ENCODE results near the gene DEDD. TPM values are rescaled to one million over a fixed set of nuclear protein-coding genes. Genes with fewer than 3 reads are reported as not detected.
A peak's percentile ranks its signal among the peaks of the same experiment; 100 is the strongest.

The DEDD gene, protein sequence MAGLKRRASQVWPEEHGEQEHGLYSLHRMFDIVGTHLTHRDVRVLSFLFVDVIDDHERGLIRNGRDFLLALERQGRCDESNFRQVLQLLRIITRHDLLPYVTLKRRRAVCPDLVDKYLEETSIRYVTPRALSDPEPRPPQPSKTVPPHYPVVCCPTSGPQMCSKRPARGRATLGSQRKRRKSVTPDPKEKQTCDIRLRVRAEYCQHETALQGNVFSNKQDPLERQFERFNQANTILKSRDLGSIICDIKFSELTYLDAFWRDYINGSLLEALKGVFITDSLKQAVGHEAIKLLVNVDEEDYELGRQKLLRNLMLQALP
- 15.4 and 21.6 TPM in 2 replicates for total RNA-seq
- 40.0 and 40.3 TPM in 2 replicates for polyA plus RNA-seq
- 26.9 and 28.8 TPM in 2 replicates for polyA plus RNA-seq (2012)
- polyA minus RNA-seq (ENCODE audit: low replicate concordance) = 72.7 and 118 TPM in 2 replicates

DNA sequence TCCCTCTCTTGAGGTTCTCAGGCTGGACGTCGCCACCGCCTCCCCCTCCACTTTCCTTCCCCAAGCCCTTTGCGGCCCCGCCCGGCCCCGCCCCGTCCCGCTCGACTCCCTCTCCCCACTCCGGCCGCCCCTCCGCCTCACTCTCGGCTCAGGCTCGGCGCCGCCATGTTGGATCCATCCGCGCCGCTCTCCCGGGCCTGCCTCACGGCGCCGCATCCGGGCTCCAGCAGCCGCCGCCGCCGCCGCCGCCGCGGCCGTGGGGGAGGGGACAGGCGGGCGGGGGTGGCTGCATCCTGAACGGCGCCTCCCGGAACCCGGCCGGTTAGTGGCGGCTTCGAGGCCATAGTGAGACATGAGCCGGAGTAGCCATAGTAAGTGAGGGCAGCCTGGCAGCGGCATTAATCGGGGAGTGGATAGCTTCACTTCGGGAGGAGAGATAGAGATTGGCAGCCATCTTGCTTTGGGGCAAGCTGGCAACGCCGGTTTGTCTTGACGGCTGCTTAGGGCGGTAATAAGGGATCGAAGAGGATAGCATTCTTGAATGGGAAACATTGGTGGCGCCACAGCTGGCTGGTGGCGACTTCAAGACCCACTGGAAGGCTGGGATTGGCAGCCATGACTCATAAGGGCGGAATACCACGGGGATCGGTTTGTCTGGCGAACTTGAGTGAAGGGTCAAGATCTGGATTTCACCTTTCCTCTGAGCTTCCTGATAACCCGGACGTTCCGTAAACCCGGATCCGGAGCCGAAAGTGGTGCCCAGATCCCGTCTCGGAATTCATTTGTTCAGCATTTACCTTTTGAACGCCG, at the start of gene DEDD:
DEDD (minus strand) TSS at position 258 of the 810 bp plus-strand sequence. CDS start 8,205 bp downstream, outside the sequence.
- Histone ChIP-seq H3K27me3 (ENCODE audit: control insufficient read depth, insufficient read depth, low read length) (no peaks in the 10 kb centered on the region), H2AFZ (ENCODE audit: low read length) (peak within 1 kb of the TSS; percentile 90), H3K4me3 (replicated peaks in 1 of 4; ENCODE audit: control extremely low read depth in 1 of 4, insufficient read depth in 1 of 4, low read depth in 3 of 4, low read length in 4 of 4) (peak within 1 kb of the TSS; percentile 84 to 99 (median 94)), H3K27ac (ENCODE audit: insufficient read depth, low read length) (peak within 1 kb of the TSS; percentile 83), H3K9me3 (ENCODE audit: control insufficient read depth, insufficient read depth, low read depth, low read length) (no peaks in the 10 kb centered on the region), H3K4me1 (ENCODE audit: control insufficient read depth, extremely low read depth, insufficient read depth, low read length) (peaks cover 3% of the 10 kb centered on the region), H4K20me1 (ENCODE audit: control insufficient read depth, extremely low read depth, insufficient read depth, low read length) (no peaks in the 10 kb centered on the region), H3K36me3 (ENCODE audit: control insufficient read depth, insufficient read depth, low read length) (peaks cover 12% of the 10 kb centered on the region), H3K4me2 (ENCODE audit: extremely low read depth, insufficient read depth, low read length) (peak within 1 kb of the TSS; percentile 86), H3K79me2 (ENCODE audit: control insufficient read depth, insufficient read depth, low read length) (peaks cover 46% of the 10 kb centered on the region), H3K9ac (ENCODE audit: insufficient read depth, low read length) (peak within 1 kb of the TSS; percentile 96)
- DNase-seq (ENCODE audit: low read depth in 2 of 2) = peak; percentile 96 to 97
- no peak for TF ChIP-seq EZH2 (IDR thresholded peaks at IDR 0.05; ENCODE audit: low read length, missing control alignments)
- TF ChIP-seq, protein P1, sequence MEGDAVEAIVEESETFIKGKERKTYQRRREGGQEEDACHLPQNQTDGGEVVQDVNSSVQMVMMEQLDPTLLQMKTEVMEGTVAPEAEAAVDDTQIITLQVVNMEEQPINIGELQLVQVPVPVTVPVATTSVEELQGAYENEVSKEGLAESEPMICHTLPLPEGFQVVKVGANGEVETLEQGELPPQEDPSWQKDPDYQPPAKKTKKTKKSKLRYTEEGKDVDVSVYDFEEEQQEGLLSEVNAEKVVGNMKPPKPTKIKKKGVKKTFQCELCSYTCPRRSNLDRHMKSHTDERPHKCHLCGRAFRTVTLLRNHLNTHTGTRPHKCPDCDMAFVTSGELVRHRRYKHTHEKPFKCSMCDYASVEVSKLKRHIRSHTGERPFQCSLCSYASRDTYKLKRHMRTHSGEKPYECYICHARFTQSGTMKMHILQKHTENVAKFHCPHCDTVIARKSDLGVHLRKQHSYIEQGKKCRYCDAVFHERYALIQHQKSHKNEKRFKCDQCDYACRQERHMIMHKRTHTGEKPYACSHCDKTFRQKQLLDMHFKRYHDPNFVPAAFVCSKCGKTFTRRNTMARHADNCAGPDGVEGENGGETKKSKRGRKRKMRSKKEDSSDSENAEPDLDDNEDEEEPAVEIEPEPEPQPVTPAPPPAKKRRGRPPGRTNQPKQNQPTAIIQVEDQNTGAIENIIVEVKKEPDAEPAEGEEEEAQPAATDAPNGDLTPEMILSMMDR (conservative IDR thresholded peaks at IDR 0.05 in 1 of 2, IDR thresholded peaks at IDR 0.05 in 1 of 2; ENCODE audit: low read depth in 1 of 2, low read length in 2 of 2) = no peak

DNA sequence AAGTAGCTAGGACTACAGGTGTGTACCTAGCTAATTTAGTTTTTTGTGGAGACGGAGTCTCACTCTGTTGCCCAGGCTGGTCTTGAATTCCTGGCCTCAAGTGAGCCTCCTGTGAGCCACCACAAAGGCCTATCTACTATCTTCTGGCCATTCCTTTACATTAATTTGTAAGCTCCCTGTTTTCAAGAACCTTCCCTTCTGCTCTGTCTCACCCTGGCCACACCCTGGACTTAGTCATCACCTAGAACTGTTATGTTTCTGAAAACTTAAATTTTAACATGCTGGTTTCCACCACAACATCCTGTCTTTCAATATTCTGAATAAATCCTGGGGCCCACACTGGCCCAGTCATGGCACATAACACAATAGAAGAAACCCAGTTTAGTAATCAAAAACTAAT, 49.7 kb upstream of the DEDD start:
- Histone ChIP-seq H3K27ac (ENCODE audit: insufficient read depth, low read length) (no peak overlapping the region), H3K4me3 (replicated peaks in 1 of 4; ENCODE audit: control extremely low read depth in 1 of 4, insufficient read depth in 1 of 4, low read depth in 3 of 4, low read length in 4 of 4) (no peak overlapping the region), H3K9me3 (ENCODE audit: control insufficient read depth, insufficient read depth, low read depth, low read length) (no peaks in the 10 kb centered on the region), H2AFZ (ENCODE audit: low read length) (no peak overlapping the region), H3K4me2 (ENCODE audit: extremely low read depth, insufficient read depth, low read length) (no peak overlapping the region), H3K36me3 (ENCODE audit: control insufficient read depth, insufficient read depth, low read length) (no peaks in the 10 kb centered on the region), H3K4me1 (ENCODE audit: control insufficient read depth, extremely low read depth, insufficient read depth, low read length) (peaks cover 2% of the 10 kb centered on the region), H3K9ac (ENCODE audit: insufficient read depth, low read length) (no peak overlapping the region), H3K27me3 (ENCODE audit: control insufficient read depth, insufficient read depth, low read length) (no peaks in the 10 kb centered on the region), H3K79me2 (ENCODE audit: control insufficient read depth, insufficient read depth, low read length) (no peaks in the 10 kb centered on the region), H4K20me1 (ENCODE audit: control insufficient read depth, extremely low read depth, insufficient read depth, low read length) (no peaks in the 10 kb centered on the region)
- TF ChIP-seq, protein P1 (conservative IDR thresholded peaks at IDR 0.05 in 1 of 2, IDR thresholded peaks at IDR 0.05 in 1 of 2; ENCODE audit: low read depth in 1 of 2, low read length in 2 of 2) = no peak
- TF ChIP-seq EZH2 (IDR thresholded peaks at IDR 0.05; ENCODE audit: low read length, missing control alignments) = no peak
- DNase-seq (ENCODE audit: low read depth in 2 of 2) = peak; percentile 54 to 62

DNA sequence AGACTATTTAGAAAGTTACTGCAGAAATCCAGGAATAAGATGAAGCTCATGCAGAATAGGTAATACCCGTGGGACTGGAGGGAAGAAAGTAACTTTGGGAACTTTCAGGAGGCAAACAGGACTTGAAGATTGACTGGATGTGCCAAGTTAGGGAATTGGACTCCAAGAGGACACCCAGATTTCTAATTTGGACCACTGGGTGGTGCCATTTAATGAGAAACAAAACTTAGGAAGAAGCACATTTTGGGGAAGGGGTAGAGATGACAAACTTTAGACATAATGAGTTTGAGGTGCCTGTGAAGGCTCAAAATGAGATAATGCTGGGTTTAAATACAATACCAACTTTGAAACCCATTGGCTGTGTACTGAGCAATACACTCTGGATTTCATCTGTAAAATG, 48.2 kb upstream of the DEDD start:
- Histone ChIP-seq H3K79me2 (ENCODE audit: control insufficient read depth, insufficient read depth, low read length) (peaks cover 6% of the 10 kb centered on the region), H4K20me1 (ENCODE audit: control insufficient read depth, extremely low read depth, insufficient read depth, low read length) (no peaks in the 10 kb centered on the region)
- no peak for TF ChIP-seq EZH2 (IDR thresholded peaks at IDR 0.05; ENCODE audit: low read length, missing control alignments)
- TF ChIP-seq, protein P1 (conservative IDR thresholded peaks at IDR 0.05 in 1 of 2, IDR thresholded peaks at IDR 0.05 in 1 of 2; ENCODE audit: low read depth in 1 of 2, low read length in 2 of 2) = peak; percentile 38 to 40

More for the DNA sequence above, 48.2 kb upstream of the DEDD start:
- no peaks in the 10 kb centered on the region for H3K9me3 ChIP-seq (ENCODE audit: control insufficient read depth, insufficient read depth, low read depth, low read length)
- no peak overlapping the region for H3K9ac ChIP-seq (ENCODE audit: insufficient read depth, low read length)
- H3K36me3 ChIP-seq (ENCODE audit: control insufficient read depth, insufficient read depth, low read length) = no peaks in the 10 kb centered on the region
- H3K27ac ChIP-seq (ENCODE audit: insufficient read depth, low read length) = no peak overlapping the region
- no peak overlapping the region for H2AFZ ChIP-seq (ENCODE audit: low read length)
- H3K27me3 ChIP-seq (ENCODE audit: control insufficient read depth, insufficient read depth, low read length) = no peaks in the 10 kb centered on the region
- peaks cover 2% of the 10 kb centered on the region for H3K4me1 ChIP-seq (ENCODE audit: control insufficient read depth, extremely low read depth, insufficient read depth, low read length)
- no peak overlapping the region for H3K4me3 ChIP-seq (replicated peaks in 1 of 4; ENCODE audit: control extremely low read depth in 1 of 4, insufficient read depth in 1 of 4, low read depth in 3 of 4, low read length in 4 of 4)
- DNase-seq (ENCODE audit: low read depth in 2 of 2) = peak in 1 of 2 donors; percentile 46
- no peak overlapping the region for H3K4me2 ChIP-seq (ENCODE audit: extremely low read depth, insufficient read depth, low read length)
